Superior temporal gyrus (tissue), 1 donor: Measurements from ENCODE around the gene DISP2.

ENCODE experiments used
- DNase-seq: peaks from one replicate; pipeline ENCODE4 v3.0.0-alpha.2; 2016; ENCODE audit errors: extremely low spot score

The DISP2 gene

DNA sequence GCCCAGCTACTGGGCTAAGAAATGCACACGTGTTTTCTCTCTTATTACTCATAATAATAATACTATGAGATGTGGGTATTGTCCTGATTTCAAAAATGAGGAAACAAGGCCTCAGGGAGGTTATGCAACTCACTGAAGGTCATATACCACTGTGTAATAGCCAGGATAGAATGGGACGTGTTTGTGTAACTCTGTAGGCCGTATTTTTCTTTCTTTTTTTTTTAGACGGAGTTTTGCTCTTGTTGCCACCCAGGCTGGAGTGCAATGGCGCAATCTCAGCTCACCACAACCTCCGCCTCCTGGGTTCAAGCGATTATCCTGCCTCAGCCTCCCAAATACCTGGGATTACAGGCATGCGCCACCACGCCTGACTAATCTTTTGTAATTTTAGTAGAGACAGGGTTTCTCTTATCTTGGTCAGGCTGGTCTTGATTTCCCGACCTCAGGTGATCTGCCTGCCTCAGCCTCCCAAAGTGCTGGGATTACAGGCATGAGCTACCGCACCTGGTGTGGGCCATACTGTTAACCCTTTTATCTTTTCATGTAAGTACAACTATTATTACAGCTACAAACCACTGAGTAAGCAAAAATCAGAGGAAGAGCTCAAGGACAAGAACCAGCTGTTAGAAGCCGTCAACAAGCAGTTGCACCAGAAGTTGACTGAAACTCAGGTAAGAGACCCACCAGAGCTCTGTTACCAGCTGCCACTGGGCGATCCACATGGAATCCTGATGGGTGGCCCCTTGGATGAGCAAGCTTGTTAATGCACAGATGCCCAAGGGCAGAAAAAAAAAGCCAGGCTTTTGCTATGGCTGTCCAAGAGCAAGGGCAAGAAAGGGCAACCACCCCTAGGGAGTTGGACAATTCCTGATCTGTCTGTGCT, 31.2 kb downstream of the DISP2 start:
- no peak for DNase-seq

DNA sequence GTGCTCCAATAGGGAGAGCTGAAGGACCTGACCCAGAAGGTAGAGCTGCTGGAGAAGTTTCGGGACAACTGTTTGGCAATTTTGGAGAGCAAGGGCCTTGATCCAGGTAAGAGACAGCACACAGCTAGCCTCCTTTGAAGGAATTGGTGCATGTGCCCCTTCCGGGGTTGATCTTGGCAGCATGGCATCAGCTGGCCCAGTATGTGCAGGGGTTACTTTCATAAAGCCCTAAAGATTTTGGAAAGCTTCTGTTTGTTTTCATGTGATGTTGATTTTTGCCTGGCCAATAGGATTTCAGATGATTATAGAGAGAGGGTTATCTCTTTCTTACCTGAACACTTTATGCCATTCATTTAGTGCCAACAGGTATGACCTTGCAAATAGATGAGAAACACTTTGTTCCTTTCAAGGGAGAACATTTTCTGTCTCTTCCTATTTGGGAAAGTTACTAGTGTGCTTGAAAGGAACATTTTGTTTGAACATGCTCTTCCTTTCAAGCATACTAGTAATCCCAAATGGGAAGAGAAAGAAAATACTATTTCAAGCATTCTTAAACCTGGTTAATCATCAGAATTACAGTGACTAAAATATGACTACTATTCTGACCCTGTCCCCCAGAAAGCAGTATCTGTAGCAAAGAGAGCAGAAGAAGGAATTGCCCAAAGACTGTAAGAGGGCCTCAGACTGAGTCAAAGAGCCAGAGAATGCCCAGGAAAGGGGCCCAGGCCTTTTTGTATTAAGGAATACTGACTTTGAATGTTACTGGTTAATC, 32.0 kb downstream of the DISP2 start:
- DNase-seq = no peak

DNA sequence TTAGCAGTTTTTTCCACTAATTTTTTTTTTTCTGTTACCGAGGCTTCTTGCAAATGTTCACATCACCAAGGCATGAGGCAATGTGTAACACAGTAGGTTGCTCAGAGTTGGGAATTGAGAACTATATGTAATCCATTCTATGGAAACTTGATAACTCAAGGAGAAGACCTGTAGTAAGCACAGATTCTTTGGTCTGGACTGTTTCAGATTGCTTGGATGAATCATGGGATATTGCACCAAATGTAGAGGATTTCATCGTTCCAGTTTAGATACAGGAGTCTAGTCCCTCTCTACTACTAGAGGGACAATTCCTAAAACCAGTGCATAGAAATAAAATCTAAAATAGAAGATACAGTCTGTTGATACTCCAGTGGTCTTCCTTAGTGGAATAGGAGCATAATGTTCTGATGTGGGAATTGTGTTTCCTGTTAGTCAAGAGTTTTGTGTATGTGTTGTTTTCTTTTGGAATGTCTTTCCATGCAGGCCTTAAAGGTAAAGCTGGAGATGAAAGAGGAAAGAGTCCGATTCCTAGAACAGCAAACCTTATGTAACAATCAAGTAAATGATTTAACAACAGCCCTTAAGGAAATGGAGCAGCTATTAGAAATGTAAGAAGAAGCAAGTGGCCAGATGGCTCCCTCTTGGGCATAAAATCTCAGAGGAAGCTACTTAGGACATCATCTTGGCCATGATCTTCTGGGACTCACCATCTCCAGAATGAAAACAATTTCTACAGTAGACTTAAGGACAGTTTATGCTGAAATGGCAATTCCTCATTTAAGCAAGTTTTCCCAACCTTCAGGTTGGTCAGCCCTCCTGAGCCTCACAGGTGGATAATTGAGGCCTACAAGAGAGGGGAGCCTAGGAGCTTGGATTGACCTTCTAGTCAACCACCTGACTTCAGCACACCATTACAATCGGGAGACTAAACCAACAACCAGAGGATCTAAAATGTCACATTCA, 35.2 kb downstream of the DISP2 start:
- DNase-seq = no peak

DNA sequence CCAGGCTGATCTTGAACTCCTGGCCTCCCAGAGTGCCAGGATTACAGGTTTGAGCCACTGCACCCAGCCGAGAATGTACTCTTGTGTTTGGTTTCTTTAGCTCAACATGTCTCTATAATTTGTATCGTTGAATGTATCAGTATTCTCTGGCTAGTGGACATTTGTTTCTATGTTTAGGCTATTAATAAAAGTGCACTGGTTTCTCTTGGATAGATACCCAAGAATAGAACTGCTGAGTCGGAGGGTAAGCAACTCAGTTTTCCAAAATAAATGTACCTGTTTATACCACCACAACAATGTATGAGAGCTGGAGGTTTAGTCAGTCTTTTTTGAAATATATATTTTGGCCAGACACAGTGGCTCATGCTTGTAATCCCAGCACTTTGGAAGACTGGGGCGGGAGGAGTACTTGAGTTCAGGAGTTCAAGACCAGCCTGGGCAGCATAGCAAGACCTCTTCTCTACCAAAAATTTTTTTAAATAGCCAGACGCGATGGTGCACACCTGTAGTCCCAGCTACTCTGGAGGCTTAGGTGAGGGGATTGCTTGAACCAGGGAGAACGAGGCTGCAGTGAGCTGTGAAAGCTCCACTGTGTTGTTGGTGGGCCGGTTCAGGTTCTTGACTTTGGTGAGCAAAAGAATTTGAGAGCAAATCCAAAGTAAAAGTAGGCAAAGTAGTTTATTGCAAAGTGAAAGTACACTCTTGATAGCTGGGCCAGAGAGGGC, 39.8 kb downstream of the DISP2 start:
- no peak for DNase-seq

DNA sequence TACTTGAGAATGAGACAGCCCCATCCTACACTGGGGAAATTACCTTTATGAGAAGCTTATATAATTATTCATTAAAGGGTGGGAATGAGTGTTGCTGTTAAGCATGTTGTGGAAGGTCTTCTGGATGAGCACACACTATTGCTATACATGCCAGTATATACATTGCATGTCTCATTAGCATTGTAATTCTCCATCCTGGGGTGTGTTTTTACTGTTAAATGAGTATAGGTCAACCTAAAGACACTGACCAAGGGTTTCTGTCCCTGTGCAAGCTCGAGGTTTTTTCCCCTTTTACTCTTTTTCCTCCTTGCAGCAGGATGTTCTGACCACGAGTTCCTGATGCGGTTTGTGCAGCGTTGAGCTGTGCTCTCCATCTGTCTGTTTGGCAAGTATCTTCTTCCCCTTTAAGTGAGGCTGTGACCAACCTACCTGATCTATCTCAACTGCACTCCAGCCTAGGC, 40.4 kb downstream of the DISP2 start:
- peak; percentile 37 for DNase-seq

DNA sequence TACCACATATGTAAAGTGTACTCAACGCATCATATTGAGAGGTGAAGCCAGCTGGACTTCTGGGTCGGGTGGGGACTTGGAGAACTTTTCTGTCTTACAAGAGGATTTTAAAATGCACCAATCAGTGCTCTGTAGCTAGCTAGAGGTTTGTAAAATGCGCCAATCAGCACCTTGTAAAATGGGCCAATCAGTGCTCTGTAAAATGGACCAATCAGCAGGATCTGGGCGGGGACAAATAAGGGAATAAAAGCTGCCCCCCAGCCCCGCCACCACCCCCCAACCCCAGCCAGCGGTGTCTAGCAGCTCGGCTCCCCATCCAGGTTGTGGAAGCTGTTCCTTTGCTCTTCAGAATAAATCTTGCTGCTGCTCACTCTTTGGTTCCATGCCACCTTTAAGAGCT, 41.4 kb downstream of the DISP2 start:
- DNase-seq = no peak

DNA sequence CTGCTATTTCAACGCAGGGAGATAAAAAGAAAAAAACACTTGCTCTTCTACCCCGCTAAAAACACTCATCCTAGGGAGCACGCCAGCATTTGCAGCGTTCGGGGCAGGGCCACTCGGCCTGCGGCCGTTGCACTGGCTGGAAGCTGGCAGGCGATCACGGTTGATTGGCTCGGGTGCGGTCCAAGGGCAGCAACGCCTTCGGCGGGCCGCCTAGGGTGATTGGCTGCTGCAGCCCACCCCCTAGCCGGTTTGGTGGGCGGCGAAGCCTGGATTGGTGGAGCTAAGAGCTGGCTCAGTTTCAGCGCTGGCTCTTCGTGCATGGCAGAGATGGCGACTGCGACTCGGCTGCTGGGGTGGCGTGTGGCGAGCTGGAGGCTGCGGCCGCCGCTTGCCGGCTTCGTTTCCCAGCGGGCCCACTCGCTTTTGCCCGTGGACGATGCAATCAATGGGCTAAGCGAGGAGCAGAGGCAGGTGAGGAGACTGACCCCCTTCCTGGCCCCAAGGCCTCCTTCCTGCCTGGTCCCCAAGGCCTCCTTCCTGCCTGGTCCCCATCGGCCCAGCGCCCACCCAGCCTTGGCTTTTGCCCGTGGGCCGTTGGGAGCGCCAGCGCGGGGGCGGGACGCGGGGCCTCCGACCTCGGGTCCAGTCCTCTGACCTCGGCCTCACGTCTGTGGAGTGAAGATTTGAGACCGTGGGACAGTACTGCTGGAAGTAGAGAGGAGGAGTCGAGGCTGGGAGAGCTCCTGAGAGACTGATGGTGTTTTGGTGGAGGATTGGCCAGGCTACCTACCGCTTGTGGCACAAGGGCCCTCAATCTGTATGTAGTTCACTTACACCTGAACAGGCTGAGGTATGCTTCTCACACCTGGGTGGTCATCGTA, 47.7 kb downstream of the DISP2 start, which contains the start of gene IVD:
IVD (plus strand) TSS at position 295 of the 881 bp plus-strand sequence; CDS start at position 328, 33 bp downstream.
- peak; percentile 98 for DNase-seq

DNA sequence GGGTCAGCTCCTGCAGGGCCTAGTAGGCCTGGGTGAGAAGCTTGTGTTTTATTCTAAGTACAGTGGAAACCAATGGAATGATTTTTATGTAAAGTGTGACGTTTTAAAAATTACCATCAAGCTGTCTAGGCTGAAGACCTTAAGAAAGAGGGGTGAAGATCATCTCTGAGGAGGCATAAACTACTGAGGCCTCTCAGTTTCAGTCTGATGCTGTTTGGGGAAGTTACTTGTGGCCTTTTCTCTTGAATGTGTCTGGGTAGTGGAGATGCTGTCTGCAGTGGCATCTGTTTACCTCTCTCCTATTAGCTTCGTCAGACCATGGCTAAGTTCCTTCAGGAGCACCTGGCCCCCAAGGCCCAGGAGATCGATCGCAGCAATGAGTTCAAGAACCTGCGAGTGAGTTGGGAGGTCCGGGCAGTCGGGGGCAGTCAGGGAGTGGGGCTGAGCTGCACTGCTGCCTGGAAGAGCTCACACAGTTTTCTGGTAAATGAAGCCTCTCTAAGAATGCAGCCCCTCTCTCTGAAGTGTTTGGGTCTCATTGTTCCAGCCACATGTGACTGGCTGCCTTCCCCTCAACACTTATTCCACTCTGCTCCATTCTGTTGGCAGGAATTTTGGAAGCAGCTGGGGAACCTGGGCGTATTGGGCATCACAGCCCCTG, 49.4 kb downstream of the DISP2 start:
- no peak for DNase-seq

DNA sequence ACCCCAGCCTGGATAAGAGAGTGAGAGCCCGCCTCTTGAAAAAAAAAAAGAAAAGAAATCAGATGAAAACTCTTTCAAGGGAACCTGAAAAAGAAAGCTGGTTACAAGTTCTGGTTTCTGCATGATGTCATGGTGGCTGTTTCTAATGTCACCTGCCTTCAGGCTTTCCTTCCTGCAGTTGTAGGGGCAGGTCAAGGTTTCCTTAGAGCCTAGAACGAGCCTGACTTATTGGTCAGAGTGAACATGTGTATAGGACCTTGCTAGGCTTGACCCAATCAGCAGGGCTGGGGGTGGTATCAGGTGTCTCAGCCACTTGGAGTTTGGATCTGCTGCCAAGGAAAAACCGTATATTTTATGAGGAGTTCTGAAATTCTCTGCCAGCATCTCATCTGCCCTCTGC, 51.3 kb downstream of the DISP2 start:
- DNase-seq = no peak

DNA sequence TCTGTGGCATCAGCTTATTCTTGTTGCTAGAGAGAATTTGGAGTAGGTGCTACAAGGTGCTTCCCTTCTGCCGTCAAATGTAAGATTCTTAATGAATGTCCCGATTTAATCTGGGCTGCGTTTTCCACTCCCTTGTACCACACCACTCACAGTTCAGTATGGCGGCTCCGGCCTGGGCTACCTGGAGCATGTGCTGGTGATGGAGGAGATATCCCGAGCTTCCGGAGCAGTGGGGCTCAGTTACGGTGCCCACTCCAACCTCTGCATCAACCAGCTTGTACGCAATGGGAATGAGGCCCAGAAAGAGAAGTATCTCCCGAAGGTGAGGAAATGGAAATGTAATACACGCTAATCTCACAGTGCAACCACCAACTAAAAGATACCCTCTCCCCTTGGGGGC, 52.5 kb downstream of the DISP2 start:
- no peak for DNase-seq

DNA sequence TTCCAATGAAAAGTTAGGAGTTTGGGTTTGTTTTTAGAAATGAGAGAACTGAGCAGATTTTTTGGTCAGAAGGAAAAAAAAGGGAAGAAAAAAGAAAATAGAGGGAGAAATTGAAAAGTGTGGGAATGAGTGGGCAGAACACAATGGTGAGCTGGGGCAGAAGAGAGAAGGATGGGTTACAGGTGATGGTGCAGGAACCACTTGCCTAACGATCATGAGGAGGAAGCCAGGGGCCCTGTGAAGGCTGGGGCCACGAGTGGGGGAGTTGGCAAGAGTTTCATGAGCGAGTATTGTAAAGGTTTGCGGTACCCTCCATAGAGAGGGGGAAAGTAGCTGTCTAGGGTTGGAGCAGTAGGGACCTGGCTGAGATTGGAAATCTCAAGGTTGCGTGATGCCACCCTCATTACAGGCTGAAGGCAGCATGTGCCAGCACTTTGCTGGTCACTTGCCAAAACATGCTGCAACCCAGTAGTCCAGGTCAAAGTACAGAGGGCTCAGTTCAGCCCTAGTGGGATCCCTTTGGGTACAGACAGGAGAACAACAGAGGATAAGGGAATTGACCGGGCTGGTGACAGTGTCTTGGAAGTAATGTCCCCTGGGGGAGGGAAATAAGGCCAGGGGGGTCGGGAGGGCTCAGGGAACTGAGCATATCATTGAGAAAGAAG, 54.2 kb downstream of the DISP2 start:
- no peak for DNase-seq

DNA sequence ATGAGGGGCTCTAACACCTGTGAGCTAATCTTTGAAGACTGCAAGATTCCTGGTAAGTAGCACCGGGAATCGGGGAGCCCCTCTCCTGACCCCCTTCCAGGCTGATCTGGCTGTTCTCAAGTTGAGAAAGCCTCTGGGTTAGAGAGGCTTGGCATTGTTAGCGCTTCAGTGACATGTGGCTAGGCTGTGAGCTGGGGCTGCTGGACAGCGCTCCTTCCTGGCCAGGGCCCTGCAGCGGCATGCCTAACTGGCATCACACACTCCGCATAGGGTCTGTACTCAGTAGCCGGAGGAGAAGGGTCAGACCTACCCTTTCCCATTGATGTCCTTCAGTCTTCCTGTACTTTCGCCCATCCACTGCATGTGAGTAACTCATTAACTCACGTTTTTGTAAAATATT, 55.0 kb downstream of the DISP2 start:
- DNase-seq = no peak

DNA sequence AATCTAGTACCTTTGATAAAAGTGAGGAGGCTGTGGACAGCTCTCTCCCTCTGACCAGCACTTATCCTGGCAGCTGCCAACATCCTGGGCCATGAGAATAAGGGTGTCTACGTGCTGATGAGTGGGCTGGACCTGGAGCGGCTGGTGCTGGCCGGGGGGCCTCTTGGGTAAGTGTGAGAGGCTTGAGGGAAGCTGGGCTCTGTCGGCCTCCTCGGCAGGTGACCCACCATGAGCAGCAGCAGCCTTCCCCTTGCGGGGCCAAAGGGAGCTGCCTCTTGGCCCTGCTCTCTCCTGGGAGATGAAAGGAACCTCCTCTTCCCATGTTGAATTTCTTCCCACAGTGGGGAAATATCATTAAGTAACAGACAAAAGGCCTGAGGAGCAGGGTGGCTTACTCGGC, 56.8 kb downstream of the DISP2 start:
- DNase-seq = no peak

DNA sequence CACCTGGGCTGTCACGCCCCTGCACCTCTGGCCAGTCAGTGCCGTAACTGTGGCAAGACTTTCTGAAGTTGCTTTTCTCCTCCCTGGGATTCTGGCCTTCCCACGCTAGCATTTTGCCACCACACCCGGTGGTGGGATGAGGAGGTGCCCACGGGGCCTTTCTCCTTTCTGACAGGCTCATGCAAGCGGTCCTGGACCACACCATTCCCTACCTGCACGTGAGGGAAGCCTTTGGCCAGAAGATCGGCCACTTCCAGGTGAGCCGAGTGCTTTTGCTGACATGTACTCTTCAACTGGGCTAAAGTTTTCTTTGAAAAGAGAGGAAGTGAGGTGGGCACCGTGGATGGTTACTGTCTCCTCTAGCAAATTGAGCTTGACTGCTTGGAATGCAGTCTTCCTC, 57.2 kb downstream of the DISP2 start:
- no peak for DNase-seq

DNA sequence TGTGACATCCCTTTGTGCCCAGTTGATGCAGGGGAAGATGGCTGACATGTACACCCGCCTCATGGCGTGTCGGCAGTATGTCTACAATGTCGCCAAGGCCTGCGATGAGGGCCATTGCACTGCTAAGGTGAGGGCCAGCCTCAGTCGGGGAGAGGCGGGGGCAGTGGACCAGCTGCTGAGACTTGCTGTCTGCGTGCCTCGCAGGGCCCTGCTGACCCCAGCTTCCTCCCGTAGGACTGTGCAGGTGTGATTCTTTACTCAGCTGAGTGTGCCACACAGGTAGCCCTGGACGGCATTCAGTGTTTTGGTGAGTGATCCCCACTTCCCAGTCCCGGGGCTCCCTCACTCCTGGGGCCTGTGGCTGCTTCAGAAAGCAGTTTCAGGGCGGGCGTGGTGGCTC, 58.0 kb downstream of the DISP2 start:
- DNase-seq = no peak

DNA sequence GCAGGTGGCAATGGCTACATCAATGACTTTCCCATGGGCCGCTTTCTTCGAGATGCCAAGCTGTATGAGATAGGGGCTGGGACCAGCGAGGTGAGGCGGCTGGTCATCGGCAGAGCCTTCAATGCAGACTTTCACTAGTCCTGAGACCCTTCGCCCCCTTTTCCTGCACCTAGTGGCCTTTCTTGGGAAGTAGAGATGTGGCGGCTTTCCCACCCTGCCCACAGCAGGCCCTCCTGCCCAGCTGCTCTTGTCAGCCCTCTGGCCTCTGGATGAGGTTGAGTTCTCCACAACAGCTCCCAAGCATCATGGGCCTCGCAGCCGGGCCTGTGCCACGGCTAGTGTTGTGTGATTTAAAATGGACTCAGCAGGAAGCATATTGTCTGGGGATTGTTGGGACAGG, 60.1 kb downstream of the DISP2 start:
- no peak for DNase-seq

DNA sequence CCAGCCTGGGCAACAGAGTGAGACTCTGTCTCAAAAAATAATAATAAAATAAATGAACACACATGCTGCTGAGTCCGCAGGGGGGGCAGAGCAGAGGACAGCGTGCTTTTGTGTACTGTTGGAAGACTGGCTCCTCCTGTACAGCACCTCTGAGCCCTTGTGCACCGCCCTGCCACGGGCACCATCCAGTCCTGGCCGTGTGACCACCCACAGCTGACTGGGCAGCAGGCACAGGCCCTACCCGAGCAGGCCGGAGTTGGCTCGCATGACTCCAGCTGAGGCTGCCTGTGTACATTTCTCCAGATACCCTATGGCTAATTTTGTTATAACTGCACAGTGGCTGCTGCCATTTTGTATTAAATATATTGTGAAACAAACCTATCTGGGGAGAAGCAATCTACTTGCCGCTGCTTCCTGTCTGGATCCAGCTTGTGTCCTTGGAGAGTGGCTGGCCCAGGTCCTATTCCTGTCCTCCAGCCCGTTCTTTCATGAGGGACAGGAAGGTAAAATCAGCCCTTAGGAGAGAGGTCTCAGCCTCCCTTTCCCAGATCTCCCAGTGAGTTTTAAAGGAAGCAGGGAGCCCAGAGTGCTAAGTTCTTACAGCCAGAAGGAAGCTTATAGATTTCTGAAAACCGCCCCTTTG, 62.2 kb downstream of the DISP2 start:
- no peak for DNase-seq

DNA sequence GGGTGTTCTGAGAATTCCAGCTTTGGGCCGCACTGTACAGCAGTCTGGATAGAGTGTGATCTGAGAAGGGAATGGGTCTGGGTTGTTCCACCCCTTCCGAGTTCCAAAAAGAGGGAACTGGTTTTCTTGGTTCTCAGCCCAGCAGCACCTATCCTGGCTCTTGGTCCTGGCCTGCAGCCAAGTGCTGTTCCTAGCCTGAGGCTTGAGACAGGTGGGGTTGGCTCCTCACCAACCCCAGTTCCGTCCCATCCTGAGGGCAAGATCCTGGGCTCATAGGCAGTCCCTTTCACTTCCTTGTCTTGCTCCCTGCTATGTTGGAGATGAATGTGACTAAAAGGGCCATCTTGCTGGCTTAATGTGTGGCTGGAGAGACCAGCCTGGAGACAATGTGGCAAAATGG, 62.8 kb downstream of the DISP2 start:
- no peak for DNase-seq
